AG04449 (cell line): Measurements from ENCODE around the gene HEYL.

ENCODE experiments used
- CTCF ChIA-PET: fragments of 350-600 bp; formaldehyde crosslinking; extraction: SDS; loops from one replicate; lab custom pipeline; 2021; ENCODE audit warnings: antibody characterized with exemption; lab: Yijun Ruan, JAX
- POLR2A ChIA-PET: fragments of 400-600, 350-600 bp; formaldehyde crosslinking; extraction: SDS; loops from one replicate; lab custom pipeline; 2020; ENCODE audit warnings: antibody characterized with exemption, inconsistent platforms; lab: Yijun Ruan, JAX
- DNase-seq: peaks from one replicate; pipeline ENCODE4 v3.0.0-alpha.2; 2010; ENCODE audit warnings: low read depth, low spot score
- H3K4me3 ChIP-seq: 2 replicates; pipeline ENCODE4 v1.5.1; 2011; ENCODE audit warnings: low read depth, mild to moderate bottlenecking, control low read depth, low read length
- CTCF ChIP-seq: IDR thresholded peaks from one replicate; pipeline ENCODE4 v1.5.1; 2011; ENCODE audit warnings: mild to moderate bottlenecking, moderate library complexity, low read length, control low read depth, inconsistent platforms; ENCODE audit not compliant: insufficient read depth; ENCODE audit errors: missing control alignments

The HEYL gene

GRCh38 chr1:39649636-39650185 is 10.3 kb upstream of the HEYL start:
- DNase-seq = no peak
- ChIA-PET CTCF (interaction anchor here (0.6 to 21.3 kb wide), 3 partner anchors 7 to 73 kb away, joined by 3 to 670 read pairs (median 62); no protein-coding TSS in a partner anchor), POLR2A (no interaction called here)
- H3K4me3 ChIP-seq = no peak overlapping the region
- TF ChIP-seq CTCF = no peak

- H3K4me3 ChIP-seq = no peak overlapping the region
- CTCF ChIA-PET = interaction anchor here (1.5 to 21.3 kb wide), 6 partner anchors 8 to 41 kb away, joined by 4 to 670 read pairs (median 15); partner anchors contain the start of gene HEYL
These were observed 9.1 kb upstream of the HEYL start for GRCh38 chr1:39648496-39648895.

GRCh38 chr1:39647247-39647646 is 7.8 kb upstream of the HEYL start:
- POLR2A ChIA-PET = interaction anchor here (1.3 kb wide), 1 partner anchor 70 kb away, joined by 4 read pairs; no protein-coding TSS in a partner anchor
- no peak overlapping the region for H3K4me3 ChIP-seq
- no peak for DNase-seq
- CTCF ChIA-PET = interaction anchor here (0.8 to 21.3 kb wide), 10 partner anchors 10 to 164 kb away, joined by 3 to 670 read pairs (median 8); partner anchors contain the start of genes HEYL and NT5C1A
- TF ChIP-seq CTCF = no peak

More at GRCh38 chr1:39648496-39648895, 9.1 kb upstream of the HEYL start:
- TF ChIP-seq CTCF = no peak
- DNase-seq = no peak
- POLR2A ChIA-PET = interaction anchor here (0.6 kb wide), 1 partner anchor 42 kb away, joined by 5 read pairs; no protein-coding TSS in a partner anchor

GRCh38 chr1:39646232-39647081 is 7.0 kb upstream of the HEYL start:
- DNase-seq = no peak
- ChIA-PET CTCF (interaction anchor here (0.8 to 21.3 kb wide), 9 partner anchors 9 to 74 kb away, joined by 3 to 670 read pairs (median 11); partner anchors contain the start of genes HEYL and NT5C1A), POLR2A (interaction anchor here (1.3 kb wide), 1 partner anchor 70 kb away, joined by 4 read pairs; no protein-coding TSS in a partner anchor)
- no peak overlapping the region for H3K4me3 ChIP-seq
- TF ChIP-seq CTCF = no peak

GRCh38 chr1:39645411-39646043 is 6.1 kb upstream of the HEYL start:
- ChIA-PET POLR2A (interaction anchor here (1.3 kb wide), 1 partner anchor 69 kb away, joined by 4 read pairs; no protein-coding TSS in a partner anchor), CTCF (interaction anchor here (1.3 to 21.3 kb wide), 5 partner anchors 8 to 38 kb away, joined by 4 to 670 read pairs (median 19); partner anchors contain the start of genes HEYL and NT5C1A)
- H3K4me3 ChIP-seq = no peak overlapping the region
- no peak for DNase-seq
- TF ChIP-seq CTCF = no peak
